ENCODE data around the gene HIF3A.
A peak's percentile ranks its signal among the peaks of the same experiment; 100 is the strongest.
"Not testable (repeated sequence)": the region's sequence is repeated elsewhere in the genome, so short reads cannot be mapped to it uniquely, and the experiment has no call there.

HIF3A gene

DNA sequence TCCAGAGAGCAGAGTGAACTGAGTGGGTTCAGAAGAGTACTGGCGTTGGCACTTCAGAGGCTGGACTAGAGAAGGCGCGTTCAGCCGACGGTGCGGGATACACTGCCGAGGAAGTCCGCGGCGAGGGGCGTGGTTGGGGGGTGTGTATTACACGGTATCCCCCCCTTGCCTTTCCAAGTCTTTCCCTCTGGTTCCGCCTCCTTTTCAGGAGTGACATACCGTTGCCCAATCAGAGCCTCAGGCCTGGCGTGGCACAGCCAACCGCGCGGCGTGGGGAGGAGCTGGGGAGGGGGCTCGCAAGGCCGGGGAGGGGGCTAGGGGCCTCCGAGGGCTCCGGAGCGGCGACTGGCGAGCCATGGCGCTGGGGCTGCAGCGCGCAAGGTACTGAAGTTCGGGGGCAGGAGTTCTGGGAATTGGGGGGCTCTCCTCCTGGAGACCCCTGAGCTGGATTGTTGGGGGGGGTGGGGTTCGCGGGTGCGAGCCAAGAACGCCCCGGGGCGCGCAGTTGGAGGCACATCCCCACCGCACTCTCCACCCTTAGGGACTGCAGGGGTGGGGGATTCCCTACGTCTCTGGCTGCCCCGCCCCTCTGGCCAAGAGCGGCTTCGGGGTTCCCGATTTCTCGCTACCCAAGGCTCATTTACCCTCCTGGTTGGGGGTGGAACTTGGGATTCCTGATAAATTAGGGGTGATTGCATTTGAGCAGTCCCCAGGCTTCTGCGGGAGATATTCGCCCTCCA lies at the start of gene HIF3A:
TSS of gene HIF3A (plus strand) at position 321 of the 740 bp plus-strand sequence. CDS start at position 356, 35 bp downstream.
- DNase-seq: no peak

DNA sequence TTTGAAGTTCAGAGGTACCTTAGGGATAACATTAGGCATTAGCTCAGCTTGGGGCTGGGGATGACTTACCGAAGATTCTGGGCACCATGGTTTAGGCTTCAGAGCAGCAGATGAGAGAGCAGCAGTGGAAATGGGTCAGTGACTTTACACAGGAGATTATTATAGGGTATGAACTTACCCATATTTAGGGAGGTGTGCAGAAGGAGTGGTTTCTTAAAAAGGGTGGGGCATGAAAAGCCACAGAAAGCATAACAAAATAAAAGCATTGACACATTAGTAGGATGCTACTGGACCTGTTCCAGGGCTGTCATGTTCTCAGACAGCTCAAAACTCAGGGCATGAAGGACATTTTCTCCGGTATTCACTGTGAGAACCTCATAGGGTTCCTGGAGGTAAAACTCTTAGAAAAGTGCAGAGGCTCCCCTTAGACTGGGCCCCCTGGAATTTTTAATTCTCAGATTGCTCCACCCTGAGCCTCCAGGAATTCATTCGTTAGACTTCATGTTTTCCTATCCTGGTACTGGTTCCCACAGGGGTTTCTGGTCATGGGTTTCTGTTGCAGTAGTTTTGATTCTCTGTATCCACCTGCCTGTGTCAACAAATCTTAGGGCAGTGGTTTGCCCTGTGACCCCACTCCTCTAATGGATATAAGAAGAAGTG lies 46.6 kb upstream of the HIF3A start:
- DNase-seq: no peak

DNA sequence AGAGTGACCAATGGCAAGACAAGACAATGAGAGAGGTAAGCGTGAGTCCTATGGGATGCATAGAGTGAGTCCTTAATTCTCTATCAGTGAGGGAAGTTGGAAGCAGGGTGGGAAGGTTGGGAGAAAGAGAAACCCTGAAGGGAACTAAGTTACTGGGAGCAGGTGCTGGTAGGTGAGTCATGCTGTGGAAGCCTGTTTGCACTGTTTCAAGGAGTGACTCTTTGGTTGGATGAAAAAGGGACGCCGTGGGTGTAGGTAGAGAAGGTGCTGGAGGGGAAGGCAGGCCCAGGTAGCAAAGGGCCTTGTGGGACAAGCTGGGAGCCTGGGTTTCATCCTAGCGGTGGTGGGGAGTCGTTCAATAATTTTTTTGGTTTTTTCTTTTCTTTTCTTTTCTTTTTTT lies 45.4 kb upstream of the HIF3A start:
- DNase-seq: no peak

DNA sequence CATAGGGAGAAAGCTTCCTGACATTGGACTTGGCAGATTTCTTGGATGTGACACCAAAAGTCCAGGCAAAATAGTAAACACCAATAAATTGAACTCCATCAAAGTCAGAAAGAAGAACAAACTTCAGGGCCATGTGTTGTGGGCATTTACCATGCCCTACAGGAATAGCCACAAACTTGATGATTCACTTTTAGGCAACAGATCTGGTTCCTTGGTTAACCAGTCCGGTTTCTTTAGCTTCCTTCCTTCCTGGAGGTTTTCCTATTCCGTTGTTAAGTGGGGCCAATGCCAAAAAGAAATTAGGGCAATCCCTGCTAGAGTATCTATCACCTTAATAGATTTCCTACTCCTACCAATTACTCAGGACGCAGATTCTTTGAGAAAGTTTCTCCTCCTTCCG lies 42.1 kb upstream of the HIF3A start:
- no peak for DNase-seq

DNA sequence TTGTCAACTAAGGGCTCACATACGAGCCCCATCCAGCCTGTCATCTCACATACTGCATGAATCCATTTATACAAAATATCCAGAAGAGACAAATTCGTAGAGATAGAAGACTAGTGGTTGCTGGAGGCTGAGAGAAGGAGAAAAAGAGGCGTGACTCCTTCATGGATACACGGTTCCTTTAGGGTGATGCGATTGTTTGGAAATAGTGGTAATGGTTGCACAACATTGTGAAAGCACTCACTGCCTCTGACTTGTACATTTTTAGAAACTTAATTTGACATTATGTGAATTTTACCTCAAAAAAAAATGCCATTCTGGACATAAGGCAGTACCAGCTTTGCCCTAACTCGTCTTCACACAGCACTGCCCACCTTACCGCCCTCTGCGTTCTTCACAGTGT lies 40.0 kb upstream of the HIF3A start:
- no peak for DNase-seq

DNA sequence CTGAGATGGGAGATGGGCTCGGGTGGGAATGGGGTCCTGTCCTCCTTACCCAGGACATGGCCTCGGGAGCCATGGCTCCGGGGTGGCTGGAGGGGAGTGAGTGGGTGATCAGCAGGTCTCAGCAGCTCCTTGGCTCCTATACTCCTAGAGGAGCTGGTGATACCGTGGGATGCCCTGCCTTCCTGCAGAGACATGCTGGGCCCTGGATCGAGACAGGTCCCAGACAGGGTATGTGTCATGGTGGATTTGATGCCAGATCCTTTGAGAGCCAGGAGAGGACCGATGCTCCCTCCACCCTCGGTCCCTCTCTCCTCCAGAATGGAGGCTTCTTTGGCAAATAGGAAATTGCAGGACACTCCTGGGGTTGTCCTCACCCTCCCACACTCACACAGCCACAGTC lies 35.3 kb upstream of the HIF3A start:
- DNase-seq: not testable (repeated sequence)

DNA sequence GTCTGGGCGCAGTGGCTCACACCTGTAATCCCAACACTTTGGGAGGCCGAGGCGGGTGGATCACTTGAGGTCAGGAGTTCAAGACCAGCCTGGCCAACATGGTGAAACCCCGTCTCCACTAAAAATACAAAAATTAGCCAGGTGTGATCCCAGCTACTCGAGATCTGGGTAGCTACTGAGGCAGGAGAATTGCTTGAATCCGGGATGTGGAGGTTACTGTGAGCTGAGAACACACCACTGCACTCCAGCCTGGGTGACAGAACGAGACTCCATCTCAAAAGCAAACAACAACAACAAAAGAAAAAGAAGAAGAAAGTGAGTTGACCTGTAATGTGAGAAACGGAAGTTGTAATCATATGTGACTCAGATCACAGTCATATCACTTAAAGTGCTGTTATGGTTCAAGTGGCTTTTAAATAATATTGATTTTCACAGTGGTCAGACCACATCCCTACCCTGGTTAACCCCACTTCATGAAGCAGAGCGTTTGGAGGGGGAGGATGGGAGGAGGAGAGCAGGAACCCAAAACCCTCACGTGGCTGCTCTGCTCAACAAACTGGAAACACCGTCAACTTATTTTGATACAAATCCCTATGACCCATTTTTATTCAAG lies 34.1 kb upstream of the HIF3A start:
- peak; percentile 68 for DNase-seq

DNA sequence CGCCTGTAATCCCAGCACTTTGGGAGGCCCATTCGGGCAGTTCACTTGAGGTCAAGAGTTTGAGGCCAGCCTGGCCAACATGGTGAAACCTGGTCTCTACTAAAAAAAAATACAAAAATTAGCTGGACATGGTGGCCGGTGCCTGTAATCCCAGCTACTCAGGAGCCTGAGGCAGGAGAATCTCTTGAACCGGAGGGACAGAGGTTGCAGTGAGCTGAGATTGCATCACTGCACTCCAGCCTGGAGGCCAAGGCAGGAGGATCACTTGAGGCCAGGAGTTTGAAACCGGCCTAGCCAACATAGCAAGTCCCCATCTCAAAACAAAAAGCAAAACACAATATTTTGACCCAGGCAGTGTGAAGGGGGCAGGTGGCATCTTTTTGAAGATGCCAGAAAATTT lies 32.0 kb upstream of the HIF3A start:
- DNase-seq: not testable (repeated sequence)

DNA sequence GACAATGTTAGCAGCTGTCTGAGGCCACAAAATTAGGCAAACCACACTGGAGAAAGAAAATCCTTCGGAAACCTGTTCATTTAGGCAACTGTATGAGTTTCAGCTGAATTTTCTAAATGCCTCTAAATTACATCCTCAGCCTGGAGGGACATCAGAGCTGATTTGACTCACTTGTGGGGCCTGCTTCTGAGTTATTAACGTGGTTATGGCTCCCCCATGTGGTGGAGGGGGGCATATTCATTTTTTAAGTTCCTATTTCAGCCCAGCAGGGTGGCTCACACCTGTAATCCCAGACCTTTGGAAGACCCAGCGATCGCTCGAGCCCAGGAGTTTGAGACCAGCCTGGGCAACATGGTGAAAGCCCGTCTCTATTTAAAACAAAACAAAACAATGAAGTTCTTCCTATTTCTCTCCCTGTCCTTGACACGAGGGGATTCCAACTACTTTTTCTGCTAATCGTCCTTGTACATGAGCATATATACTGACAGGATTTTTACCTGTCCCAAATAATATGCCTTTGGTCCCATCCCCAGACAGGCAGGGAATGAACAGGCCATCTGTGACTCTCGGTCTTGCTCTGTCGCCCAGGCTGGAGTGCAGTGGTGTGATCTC lies 31.5 kb upstream of the HIF3A start:
- DNase-seq: peak; percentile 82

DNA sequence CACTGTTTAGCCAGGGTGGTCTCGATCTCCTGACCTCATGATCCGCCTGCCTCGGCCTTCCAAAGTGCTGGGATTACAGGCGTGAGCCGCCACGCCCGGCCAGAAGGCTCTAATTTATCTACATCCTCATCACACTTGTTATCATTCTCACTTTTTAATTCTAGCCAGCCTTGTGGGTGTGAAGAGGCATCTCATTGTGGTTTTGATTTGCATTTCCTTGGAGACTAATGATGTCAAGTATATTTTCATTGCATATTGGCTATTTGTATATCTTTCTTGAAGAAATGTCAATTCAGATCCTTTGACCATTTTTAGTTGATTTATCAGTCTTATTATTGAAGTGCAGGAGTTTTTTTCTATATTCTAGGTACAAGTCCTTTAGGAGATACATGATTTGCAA lies 27.7 kb upstream of the HIF3A start:
- DNase-seq: no peak

DNA sequence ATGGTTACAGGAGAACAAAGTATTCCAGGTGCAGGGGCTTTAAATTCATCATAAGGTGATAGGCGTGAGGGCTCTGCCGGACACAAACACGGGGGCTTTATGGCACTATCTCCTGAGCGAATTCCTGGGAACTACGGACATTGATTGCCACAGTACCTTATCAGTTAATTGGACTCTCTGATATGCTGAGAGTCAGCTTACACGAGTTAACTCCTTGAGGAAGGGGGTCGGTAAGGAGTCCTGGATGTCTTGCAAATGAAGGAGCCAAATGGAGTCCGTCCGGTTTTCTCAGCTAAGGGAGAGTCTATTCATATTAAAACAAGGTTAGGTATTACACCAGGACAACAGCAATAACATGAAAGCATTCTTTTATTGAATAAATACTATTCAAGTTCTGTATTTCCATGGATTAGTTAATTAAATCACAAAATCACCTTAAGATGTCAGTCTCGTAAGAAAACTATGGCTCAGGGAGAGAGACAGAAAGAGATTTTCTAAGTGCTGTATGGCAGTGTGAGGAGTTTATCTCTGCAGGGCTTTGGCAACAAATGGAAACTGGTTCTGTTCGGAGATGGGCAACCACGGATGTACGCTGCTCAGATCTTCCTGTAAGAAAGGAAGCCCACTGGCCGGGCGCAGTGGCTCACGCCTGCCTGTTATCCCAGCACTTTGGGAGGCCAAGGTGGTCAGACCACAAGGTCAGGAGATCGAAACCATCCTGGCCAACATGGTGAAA lies 26.2 kb upstream of the HIF3A start:
- no peak for DNase-seq

DNA sequence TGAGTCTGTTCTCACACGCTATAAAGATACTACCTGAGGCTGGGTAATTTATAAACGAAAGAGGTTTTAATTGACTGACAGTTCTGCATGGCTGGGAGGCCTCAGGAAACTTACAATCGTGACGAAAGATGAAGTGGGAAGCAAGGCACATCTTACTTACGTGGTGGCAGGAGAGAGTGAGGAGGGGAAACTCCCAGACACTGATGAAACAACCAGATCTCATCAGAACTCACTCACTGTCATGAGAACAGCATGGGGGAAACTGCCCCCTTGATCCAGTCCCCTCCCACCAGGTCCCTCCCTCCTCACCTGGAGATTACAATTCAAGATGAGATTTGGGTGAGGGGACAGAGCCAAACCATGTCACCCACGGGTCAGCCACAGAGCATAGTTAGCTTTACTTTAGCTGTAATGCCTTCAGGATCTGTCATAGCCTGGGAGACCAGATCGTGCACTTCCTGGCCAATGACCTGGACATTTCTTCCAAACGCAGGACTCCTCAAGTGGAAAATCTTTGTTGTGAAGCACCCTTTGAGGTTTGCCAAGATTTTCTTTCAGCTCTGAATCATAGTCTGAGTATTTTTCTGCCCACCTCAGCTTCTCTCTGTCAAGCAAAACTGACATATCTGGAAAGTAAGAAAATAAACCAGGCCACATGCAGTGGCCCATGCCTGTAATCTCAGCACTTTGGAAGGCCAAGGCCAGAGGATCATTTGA lies 25.2 kb upstream of the HIF3A start:
- DNase-seq: peak; percentile 17

DNA sequence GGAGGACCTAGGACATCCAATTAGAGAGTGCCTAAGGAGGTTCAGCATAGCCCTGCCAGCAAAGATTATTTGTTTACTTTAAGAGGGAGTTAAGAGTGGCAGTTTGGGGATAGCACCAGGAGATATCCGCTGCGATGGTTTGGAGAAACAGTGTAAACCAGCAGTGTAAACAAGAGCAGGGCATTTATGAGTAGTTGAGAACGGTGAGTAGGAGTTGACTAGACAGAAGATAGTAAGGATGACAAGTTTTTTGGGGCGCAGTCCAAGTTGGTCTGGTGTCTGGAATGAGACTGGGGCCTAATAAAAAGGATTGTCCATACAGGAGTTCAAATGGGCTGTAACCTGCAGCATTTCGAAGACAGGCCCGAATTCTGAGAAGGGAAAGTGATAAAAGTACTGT lies 22.9 kb upstream of the HIF3A start:
- not testable (repeated sequence) for DNase-seq

DNA sequence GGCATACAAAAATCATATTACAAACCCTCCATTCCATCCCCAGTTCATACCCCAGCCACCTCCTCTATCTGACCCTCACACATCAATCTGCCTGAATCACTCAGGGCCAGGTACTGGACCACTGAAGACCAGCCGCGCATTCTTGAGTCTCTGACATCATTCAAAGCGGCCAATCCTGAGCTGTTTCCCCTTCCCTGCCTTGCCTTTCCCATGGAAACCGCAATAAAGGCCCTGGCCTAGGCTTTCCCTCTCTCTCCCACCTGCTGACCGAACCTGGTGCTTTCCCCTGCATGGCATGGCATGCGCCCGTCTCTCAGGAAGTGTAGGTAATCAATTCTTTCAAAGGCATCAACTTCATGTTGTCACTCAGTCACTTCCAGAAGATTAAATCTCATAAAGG lies 17.7 kb upstream of the HIF3A start:
- DNase-seq: no peak

DNA sequence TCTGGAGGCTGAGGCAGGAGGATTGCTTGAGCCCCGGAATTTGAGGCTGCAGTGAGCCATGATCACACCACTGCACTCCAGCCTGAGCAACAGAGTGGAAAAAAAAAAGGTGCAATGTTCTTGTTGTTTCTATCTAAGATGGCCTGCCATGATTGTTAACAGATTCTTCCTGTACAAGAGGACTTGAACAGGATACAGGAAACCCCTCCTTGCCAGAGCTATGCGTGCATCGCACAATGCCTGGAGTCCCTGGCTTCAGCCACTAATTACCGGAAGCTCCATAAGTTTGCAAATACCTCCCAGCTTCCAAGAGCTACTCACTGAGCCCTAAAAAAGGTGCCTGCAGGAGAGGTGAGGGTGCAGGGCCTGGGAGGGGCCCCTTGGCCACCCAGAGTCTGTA lies 13.1 kb upstream of the HIF3A start:
- no peak for DNase-seq

DNA sequence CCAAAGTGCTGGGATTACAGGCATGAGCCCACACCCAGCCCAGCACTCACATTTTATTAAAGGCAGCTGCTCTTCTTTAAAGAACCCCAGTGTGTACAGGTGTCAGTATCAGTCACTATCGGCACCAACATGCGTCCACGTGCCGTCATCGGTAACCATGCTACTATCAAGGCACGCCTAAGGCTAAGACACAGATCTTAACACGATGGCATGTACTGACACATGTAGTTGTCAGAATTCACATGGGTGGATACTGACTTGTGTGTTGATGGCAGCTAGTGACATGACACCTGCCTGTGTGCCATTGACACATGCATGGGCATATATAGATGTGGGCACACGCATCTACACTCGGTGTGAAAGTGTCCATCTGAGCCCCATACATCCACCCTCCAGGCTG lies 12.2 kb upstream of the HIF3A start:
- no peak for DNase-seq

DNA sequence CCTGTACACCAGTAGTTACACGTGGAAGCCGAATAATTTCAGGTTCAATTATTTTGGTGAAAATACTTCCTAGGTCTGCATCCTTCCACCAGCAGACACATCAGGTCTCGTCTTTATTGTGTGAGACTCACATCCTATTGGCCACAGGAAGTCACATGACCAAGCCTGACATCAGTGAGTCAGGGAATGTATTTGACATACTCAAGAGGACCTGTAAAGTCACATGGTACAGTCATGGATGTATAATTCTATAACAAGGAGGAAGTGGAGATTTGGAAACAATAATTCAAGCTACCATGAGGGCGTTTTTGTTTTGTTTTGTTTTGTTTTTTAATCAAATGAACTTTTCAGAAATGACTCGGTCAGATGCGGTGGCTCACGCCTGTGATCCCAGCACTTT lies 9.3 kb upstream of the HIF3A start:
- no peak for DNase-seq

DNA sequence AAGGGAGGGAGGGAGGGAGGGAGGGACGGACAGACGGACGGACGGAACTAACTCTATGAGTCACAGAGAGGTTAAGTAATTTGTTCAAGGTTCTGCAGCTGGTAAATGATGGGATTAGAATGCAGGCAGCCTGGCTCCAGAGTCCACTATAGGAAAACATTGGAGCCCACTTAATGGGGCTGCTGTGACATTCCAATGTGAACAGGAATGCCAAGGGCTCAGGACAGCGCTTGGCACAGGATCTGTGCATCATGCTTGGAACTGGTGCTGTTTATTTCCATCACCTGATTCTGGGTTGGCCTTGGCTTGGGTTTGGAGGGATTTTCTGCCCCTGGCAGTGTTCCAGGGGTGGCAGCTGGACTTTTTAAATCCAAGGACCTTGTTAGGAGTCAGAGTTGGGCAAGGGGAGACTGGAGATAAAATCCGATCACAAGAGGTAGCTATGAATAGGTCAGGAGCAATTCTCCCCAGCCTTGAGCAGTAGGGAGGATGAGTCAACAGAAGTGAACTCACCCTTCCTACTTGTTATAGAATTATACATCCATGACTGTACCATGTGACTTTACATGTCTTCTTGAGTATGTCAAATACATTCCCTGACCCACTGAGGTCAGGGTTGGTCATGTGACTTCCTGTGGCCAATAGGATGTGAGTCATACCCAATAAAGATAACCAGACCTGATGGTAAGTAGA lies 7.8 kb upstream of the HIF3A start:
- no peak for DNase-seq

DNA sequence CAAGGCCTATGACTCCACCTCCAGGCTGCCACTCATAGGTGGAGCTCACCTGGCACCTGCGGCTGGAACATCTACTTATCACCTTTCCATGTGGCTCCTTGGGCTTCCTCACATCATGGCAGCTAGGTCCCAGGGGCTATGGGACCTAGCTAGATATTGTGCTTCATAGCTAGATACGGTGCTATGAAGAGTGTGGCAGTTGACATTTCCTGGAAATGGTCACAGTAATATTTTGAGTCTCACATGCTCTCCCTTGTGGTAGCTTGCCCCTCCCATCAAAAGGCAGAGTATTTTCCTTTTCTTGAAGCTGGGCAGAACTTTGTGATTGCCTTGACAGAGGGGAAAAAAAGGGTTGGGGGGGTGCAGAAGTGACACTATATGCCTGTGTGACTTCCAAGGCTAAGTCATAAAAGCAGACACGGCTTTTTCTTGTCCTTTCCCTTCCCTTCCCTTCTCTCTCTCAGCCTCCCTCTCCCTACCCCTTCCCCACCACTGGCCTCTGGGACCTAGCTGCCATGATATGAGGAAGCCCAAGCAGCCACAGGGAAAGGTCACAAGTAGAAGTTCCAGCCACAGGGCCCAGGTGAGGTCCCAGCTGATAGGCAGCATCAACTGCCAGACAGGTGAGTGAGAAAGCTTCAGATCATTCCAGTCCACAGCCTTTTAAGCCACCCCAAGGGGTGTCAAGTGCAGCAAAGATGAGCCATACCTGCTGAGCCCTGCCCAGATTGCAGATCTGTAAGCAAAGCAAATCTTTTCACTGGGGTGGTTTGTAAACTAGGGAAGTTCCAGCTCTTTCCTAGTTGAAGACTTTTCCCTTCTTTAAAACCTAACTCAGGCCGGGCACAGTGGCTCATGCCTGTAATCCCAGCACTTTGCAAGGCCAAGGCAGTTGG lies 6.9 kb upstream of the HIF3A start:
- no peak for DNase-seq

DNA sequence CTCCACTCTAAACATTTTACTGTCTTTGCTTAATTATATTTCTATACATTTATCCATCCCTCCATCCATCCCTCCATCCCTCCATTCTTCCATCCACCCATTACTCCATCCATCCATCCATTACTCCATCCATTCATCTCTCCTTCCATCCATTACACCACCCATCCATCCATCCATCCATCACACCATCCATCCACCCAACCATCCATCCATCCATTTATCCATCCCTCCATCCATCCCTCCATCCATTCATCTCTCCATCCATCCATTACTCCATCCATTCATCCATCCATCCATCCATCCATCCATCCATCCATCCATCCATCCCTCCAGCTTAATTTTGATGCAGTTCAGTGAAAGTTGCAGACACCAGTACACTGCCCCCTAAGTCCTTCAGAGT lies 5.0 kb upstream of the HIF3A start:
- DNase-seq: no peak

DNA sequence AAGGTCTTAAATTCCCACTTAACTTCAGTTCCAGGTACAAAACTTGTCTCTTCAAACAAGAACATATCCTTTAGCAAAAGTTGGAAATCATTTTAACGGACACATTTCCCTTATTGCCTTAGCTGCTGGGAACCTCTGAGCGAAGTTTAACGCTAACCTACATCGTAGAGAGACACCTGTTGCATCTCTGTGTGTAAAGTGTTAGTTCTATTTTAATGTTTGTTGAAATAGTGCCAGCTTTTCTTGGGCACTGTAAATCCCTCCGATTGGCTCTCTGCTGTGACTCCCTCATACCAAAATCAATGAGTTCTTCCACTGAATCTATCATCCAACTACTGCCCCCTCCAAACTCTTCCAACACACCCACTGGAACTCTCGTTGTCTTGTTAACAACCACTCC lies 2.3 kb upstream of the HIF3A start:
- DNase-seq: no peak

Data from stimulated activated CD4-positive, alpha-beta T cell treated with anti-CD3 and anti-CD28 coated beads, Interleukin-4, amount 100 ng/mL, for 24 hours (primary cell).